Measurements from ENCODE around the gene C1orf167.

GRCh38 chr1:11780380-11781147 lies 18.6 kb downstream of the C1orf167 start:
- no peak for TF ChIP-seq CREB1 (IDR thresholded peaks at IDR 0.05; ENCODE audit: low read depth)
- TF ChIP-seq NFIC (IDR thresholded peaks at IDR 0.05) = no peak
- no peak for TF ChIP-seq EP300 (IDR thresholded peaks at IDR 0.05; ENCODE audit: borderline replicate concordance)
- no peak for TF ChIP-seq MAX (IDR thresholded peaks at IDR 0.05)
- TF ChIP-seq FOXM1 (IDR thresholded peaks at IDR 0.05; ENCODE audit: borderline replicate concordance, low read depth) = no peak
- TF ChIP-seq CEBPB (IDR thresholded peaks at IDR 0.05) = no peak
- TF ChIP-seq ZBTB7A (IDR thresholded peaks at IDR 0.05; ENCODE audit: low read depth) = no peak
- TF ChIP-seq TCF12 (IDR thresholded peaks at IDR 0.05; ENCODE audit: low read depth) = no peak
- TF ChIP-seq RAD21 (IDR thresholded peaks at IDR 0.05; ENCODE audit: low read depth) = no peak
- no peak for TF ChIP-seq TEAD4 (IDR thresholded peaks at IDR 0.05)
- TF ChIP-seq TAF1 (IDR thresholded peaks at IDR 0.05; ENCODE audit: low read depth) = no peak

Data from Ishikawa (cell line).